Fibroblast of peridontal ligament (primary cell): ENCODE data around the gene APH1B.
"Not testable (repeated sequence)": the region's sequence is repeated elsewhere in the genome, so short reads cannot be mapped to it uniquely, and the experiment has no call there.

Experiments
- DNase-seq: peaks from one replicate; pipeline ENCODE4 v3.0.0-alpha.2; 2010; ENCODE audit errors: extremely low read depth

APH1B gene

GRCh38 chr15:63331456-63331855, 54.1 kb downstream of the APH1B start:
- DNase-seq, result no peak

DNA sequence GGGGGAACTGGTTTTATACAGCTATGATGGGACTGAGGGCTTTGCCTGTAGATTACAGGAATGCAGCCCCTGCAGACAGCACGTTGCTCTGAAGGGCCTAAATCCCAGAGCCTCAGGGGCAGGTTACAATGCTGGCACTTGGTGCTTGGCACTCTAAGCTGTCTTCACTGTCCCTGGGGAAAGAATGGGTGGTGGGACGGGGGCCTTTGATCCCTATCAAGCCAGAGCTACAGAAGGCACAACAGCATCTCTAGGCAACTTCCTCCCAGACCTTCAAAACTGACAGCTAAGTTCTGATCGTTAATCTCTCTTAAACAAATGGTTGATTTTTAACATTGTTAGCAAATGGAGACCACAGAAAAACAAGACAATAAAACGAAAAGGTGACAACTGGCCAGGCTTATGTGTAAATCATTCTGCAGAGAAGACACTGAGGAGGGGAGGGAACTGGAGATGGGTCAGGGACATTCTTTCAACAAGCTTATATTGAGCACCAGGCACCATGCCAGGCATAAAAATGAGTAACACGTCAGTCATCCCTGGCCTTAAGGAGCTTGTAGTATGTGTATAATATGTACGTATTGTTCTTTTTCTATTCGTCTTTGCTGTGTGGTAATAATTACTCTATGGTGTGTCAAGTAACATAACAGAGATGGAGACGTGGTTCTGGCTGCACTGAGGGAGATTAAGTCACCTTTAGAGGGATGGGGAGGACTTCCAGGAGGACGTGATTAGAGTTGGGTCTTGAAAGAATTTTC, 55.1 kb downstream of the APH1B start:
- peak; percentile 87 for DNase-seq

GRCh38 chr15:63334821-63335220, 57.4 kb downstream of the APH1B start:
- no peak for DNase-seq

GRCh38 chr15:63335543-63336240, 58.3 kb downstream of the APH1B start:
- DNase-seq, result peak; percentile 8

GRCh38 chr15:63337046-63337445, 59.6 kb downstream of the APH1B start:
- DNase-seq, result no peak

DNA sequence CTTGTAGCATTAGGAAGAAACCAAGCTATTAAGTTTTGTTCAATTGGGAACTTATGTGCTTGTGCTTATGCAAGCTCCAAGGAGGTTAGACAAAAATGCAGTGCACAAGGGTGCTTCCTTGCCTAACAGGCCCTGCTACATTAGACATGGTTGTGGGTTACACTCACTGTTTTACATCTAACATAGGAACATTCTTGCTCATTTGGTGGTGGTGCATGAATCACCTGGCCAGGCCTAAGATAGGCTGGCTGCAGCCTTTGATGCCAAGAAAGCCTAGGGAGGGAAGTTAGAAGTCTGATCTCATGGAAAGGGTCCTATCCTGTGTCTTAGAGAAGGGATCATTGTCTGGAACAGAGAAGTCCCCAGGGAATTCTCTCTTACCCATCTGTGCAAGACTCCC, 60.8 kb downstream of the APH1B start:
- DNase-seq, result peak; percentile 73

DNA sequence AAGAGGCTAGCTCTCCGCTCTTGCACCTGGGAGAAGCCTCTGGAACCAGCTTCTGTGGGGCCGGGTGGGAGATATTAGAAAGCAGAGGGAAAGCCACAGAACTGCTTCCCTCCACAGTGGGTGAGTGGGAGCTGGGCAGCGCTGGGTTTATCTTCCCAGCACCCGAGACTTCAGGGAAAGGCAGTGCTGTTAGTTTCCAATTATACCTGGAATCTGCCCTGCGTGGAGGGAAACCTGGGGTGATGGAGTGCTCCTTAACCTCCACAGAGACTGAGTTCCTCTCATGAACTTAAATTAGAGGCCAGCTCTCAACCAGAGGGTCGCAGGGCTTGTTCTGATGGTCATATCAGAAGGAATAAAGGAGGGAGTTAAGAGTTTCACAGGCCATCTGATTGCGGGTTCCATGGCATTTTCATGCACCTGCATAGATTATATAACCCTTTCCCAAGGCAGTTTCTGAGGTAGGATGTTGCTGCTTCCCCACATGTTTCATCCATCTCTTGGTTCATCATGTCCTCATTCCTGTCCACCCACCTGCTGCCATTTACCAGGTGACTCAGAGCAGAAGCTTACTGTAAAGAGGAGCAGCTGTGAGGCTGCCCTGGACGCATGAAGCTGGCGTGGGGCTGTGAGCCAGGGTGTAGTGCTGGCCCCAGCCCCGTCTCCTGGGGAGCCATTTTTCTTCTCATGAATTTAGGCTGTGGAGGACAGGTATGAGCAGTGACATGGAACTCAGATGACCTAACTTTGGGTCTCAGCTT, 61.8 kb downstream of the APH1B start:
- no peak for DNase-seq

GRCh38 chr15:63339836-63340235, 62.4 kb downstream of the APH1B start:
- no peak for DNase-seq

DNA sequence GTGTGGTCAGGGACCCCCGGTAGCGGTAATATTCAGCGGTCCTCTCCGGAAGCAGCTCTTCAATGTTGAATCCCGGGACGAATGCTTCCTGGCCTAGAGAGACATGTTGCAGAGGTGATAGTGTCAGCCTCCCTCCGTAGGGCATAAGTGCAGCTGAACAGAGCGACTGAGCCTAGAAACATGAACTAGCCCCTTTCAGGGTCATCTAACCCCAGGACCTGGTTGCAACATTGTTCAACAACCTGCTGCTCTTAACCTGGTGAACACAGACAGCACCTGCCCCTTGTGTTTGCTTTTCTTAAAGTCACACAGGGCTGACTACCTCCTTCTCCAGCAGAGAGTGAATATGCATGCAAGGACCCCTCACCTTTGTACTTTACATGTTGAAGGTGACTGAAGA, 62.9 kb downstream of the APH1B start:
- no peak for DNase-seq

DNA sequence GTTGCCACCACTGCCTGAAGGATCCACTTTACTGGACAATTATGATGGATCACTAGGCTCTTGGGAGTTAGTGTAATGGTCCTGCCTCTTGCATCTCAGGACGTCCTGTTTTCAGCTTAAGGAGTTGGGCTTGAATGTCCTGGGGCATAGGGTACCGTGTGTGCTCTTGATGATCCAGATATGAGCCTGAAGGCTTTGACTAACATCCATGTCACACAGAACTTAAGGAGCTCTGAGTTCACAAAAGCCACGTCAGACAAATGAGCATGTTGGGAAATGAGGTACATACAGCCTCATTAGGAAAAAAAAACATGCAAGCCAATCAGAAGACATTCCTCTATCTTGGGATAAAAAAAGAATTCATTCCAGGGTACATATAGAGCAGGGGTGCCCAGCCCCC, 63.5 kb downstream of the APH1B start:
- no peak for DNase-seq

DNA sequence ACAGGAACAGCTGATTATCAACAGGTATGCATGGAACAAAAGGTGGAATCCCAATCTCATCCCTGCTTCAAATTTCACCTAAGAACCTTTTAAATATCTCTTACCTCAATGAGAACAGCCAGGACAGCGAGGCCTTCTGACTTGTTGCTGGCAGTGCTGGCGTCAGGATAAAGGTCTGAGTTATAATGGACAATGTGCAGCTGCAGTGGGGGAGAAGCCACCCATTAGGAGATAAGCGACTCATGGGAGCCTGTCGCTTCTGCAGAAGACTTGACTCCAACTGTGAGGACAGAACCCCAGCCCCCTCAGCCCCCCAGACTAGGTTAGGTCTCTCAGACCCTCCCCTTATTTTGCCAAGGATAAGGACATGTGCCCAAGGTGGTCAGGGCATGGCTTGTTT, 64.5 kb downstream of the APH1B start:
- DNase-seq, result no peak

DNA sequence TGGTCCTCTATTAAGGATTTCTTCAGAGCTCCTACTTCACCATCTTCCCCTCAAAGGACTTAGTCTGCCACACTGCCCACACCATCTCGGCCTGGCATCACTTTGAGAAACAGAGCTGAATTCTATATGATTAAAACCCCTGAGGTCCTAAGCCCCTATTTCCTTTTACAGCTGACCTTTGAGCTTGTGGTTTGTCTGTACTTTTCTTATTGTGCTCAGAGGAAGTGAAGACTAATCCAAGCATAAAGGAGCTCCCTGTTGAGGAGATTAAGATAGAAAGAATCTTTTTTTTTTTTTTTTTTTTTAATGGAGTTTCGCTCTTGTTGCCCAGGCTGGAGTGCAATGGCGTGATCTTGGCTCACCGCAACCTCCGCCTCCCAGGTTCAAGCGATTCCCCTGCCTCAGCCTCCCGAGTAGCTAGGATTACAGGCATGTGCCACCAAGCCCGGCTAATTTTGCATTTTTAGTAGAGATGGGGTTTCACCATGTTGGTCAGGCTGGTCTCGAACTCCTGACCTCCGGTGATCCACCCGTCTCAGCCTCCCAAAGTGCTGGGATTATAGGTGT, 65.7 kb downstream of the APH1B start:
- DNase-seq, result not testable (repeated sequence)

DNA sequence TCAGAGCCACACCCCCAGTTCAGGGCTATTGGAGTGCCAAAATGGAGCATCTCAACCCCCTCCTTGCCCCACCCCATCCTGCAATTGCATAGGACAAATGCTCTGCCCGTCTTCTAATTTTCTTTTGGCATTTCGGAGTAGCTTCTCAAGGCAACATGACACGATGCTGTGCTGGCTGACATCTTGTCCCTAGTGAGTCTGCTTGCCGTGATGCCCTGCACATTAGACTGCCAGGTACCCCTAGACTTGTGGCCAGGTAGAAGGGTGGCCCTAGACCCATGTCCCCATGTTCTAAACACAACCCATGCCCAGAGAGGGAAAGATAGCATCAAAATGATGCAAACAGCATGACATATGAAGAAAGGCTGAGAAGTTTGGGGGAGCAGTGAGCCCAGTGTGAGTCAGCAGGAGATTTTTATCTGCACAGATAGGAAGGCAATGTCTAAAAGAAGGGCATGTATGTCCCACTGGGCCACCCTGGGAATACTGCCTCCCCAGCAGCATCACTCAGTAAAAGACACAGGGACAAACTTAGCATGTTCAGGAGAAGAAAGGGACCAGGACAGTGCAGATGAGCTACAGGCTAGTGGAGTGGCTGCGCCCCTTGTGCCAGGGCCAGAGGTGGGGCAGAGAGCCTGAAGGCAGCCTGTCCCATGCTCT, 67.5 kb downstream of the APH1B start:
- peak; percentile 32 for DNase-seq

DNA sequence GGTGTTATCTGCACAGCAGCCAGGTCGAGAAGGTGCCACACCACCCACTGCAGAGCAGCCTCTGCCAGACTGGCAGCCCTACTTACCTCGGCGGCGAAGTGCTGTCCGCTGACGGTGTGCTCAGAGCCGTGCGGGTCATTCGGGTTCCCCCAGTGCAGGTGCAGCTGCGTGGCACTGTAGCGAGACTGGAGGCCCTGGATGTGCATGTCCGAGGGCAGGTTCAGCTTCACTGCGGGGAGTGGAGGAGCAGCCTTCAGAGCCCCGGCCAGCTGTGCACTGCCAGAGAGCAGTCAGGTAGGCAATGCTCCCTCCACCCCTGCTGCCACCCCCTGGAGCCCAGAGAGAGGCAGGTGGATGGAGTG, 68.0 kb downstream of the APH1B start:
- DNase-seq, result no peak

DNA sequence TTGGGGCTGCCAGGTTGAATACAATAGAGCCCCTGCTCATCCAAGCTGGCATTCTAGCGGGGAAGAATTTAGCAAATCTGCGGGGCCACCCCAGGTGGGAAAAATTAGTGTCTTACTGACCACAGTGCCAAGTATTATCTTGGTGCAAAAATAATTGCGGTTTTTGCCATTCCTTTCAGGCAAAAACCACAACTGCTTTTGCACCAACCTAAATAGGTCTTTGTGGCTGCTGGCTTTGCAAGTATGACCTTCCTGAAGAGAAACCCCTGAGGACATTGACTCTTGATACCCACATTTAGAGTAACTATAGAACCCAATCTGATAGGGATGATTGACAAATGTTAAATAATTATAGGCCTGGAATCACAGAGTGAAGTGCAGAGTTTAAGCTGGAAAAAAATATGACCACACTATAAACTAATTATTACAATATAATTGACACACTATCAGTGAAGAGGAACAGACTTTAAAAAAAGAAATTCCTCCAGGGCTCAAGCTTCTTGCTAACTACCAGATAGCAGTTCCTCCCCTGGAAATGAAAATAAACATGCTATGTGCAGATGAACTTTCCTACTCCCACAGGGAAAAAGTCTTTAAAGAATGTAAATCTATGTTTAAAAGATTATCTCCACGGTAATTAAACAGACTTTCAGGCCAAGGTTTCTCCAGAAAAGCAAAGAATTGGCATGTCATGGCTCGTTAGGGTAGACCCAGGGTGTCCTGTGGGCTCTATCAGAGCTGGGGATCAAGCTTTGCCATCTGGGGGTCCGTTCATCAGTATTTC, 69.9 kb downstream of the APH1B start:
- DNase-seq, result peak; percentile 73

GRCh38 chr15:63348392-63348791, 71.0 kb downstream of the APH1B start:
- DNase-seq, result peak; percentile 82

DNA sequence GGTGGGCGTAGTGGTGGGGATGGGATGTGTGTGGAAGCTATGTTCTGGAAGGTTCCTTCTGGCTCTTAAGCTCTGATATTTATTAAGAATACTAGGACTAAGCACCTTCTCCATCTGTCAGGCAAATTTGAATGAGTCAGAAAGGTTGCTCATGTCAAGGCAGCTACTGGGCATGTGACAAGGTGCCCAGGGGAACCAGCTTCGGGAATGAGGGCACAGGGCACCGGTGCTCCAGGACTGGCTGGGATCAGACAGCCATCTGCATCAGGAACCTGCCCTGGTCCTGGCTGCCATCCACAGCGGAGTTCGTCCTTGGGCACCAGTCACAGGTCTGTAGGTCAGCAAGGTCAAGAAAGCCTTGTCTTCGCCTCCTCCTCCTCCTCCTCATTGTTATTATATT, 71.8 kb downstream of the APH1B start:
- DNase-seq, result peak; percentile 8

GRCh38 chr15:63349621-63350020, 72.2 kb downstream of the APH1B start:
- DNase-seq, result no peak

- peak; percentile 67 for DNase-seq
Measured at GRCh38 chr15:63350178-63350621, 72.8 kb downstream of the APH1B start.

DNA sequence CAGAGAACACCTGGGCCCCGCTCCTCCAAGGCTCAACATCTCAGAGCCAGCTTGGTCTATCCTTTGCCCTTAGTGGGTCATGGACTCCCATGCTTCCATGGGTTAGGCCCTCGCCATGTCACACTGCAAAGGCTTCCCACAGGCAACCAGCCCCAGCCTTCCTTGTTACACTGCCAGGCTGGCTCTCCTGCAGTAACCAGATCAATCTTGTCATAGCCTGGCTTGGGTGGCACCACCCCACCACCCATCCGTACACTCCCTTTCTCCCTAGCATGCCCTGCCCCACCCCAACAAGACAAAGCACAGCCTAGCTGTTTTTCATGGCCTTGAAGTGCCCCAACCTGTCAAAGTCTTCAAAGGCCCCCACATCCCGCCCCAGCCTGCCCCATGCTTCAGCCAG, 73.8 kb downstream of the APH1B start:
- DNase-seq, result no peak

DNA sequence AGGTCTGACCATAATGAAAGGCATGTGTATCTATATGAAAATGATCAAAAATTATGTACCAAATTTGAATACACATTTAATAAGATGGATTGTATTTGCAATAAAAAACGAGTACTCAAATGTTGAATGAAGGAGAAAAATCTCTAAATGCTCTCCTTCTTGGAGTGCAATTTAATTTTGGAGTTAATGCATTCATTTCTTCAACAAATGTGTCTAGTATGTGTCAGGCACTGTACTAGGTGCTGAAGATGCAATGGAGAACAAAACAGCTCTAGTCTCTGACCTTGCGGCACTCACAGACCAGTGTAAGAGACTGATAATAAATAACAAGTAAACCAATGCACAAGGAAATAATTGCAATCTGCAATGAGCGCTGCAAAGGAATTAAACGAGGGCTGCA, 75.4 kb downstream of the APH1B start:
- DNase-seq, result no peak
